ENCODE data around the gene SORBS2.

GRCh38 chr4:185702147-185702663 is 109.8 kb downstream of the SORBS2 start:
- TF ChIP-seq POLR2A (IDR thresholded peaks at IDR 0.05) (no peak), CTCF (IDR thresholded peaks at IDR 0.05) (no peak)

Data from thyroid gland (tissue), 4 donors.